ENCODE results near the gene TAS2R41.
"Not testable (repeated sequence)": the region's sequence is repeated elsewhere in the genome, so short reads cannot be mapped to it uniquely, and the experiment has no call there.

TAS2R41 gene

GRCh38 chr7:143496263-143496662 lies 18.6 kb downstream of the TAS2R41 start:
- no peak for DNase-seq

- DNase-seq, result no peak
Observed at GRCh38 chr7:143497008-143497795, 19.5 kb downstream of the TAS2R41 start.

GRCh38 chr7:143499246-143499645 lies 21.6 kb downstream of the TAS2R41 start:
- no peak for DNase-seq

GRCh38 chr7:143499743-143500348 lies 22.2 kb downstream of the TAS2R41 start:
- DNase-seq, result no peak

GRCh38 chr7:143503261-143503660 lies 25.6 kb downstream of the TAS2R41 start:
- DNase-seq, result no peak

- DNase-seq, result no peak
Observed at GRCh38 chr7:143504215-143504936, 26.7 kb downstream of the TAS2R41 start.

- no peak for DNase-seq
Observed at GRCh38 chr7:143504937-143505297, 27.2 kb downstream of the TAS2R41 start.

- DNase-seq, result no peak
Observed at GRCh38 chr7:143505838-143506237, 28.2 kb downstream of the TAS2R41 start.

GRCh38 chr7:143507094-143507518 lies 29.4 kb downstream of the TAS2R41 start:
- no peak for DNase-seq

- DNase-seq, result no peak
Observed at GRCh38 chr7:143507534-143508055, 29.9 kb downstream of the TAS2R41 start.

GRCh38 chr7:143510854-143511592 lies 33.4 kb downstream of the TAS2R41 start:
- no peak for DNase-seq

GRCh38 chr7:143511593-143512047 lies 33.9 kb downstream of the TAS2R41 start:
- no peak for DNase-seq

GRCh38 chr7:143512488-143513340 lies 35.0 kb downstream of the TAS2R41 start:
- DNase-seq, result no peak

- DNase-seq, result no peak
Observed at GRCh38 chr7:143514487-143514886, 36.8 kb downstream of the TAS2R41 start.

GRCh38 chr7:143514995-143515735 lies 37.5 kb downstream of the TAS2R41 start:
- DNase-seq, result no peak

- DNase-seq, result no peak
Observed at GRCh38 chr7:143516981-143517380, 39.3 kb downstream of the TAS2R41 start.

GRCh38 chr7:143518521-143518920 lies 40.8 kb downstream of the TAS2R41 start:
- no peak for DNase-seq

- DNase-seq, result no peak
Observed at GRCh38 chr7:143518941-143519340, 41.3 kb downstream of the TAS2R41 start.

GRCh38 chr7:143519411-143520131 lies 41.9 kb downstream of the TAS2R41 start:
- no peak for DNase-seq

- not testable (repeated sequence) for DNase-seq
Observed at GRCh38 chr7:143522309-143522916, 44.7 kb downstream of the TAS2R41 start.
